Cardiac septum (tissue), 1 donor: ENCODE measurements around the gene AIM2. TPM values are rescaled to one million over a fixed set of nuclear protein-coding genes. Genes with fewer than 3 reads are reported as not detected.
"Not testable (repeated sequence)": the region's sequence is repeated elsewhere in the genome, so short reads cannot be mapped to it uniquely, and the experiment has no call there.

Source experiments
- DNase-seq: peaks from one replicate; pipeline ENCODE4 v3.0.0-alpha.2; 2020; ENCODE audit warnings: low spot score
- intact Hi-C: fragments of 100-400 bp; cut with DNase I; formaldehyde crosslinking; loops from one replicate; pipeline ENCODE4 v1.14.0; 2022
- total RNA-seq: library from RNA; stranded (reverse); fragmentation: NEBNext Ultra II Directional; extraction: Animal tissue kit (Norgen Biotek cat#: 25700); gene quantifications from one replicate; pipeline ENCODE4 v1.2.1, GENCODE V29; 2021
- donor health status: DM: no; HTN: no; CAD: no.

AIM2 gene
- total RNA-seq, 1 donor from 2014 or later = 0.35 TPM

GRCh38 chr1:159030311-159030710, 46.3 kb downstream of the AIM2 start:
- no peak for DNase-seq
- intact Hi-C loops = no loop called here

GRCh38 chr1:159026841-159027240, 49.7 kb downstream of the AIM2 start:
- DNase-seq, intact Hi-C loops: not testable (repeated sequence)

GRCh38 chr1:159025043-159025442, 51.5 kb downstream of the AIM2 start:
- intact Hi-C loops = no loop called here
- DNase-seq = no peak

- no peak for DNase-seq
- intact Hi-C loops = no loop called here
Measured at GRCh38 chr1:159023723-159024122, 52.8 kb downstream of the AIM2 start.

- DNase-seq = peak; percentile 83
- intact Hi-C loops = loop anchor here (5.0 kb wide), 1 partner anchor 57 kb away; no protein-coding TSS in a partner anchor
Measured at GRCh38 chr1:159015440-159015909, 61.1 kb downstream of the AIM2 start.

- intact Hi-C loops = loop anchor here (5.0 kb wide), 1 partner anchor 57 kb away; no protein-coding TSS in a partner anchor
- DNase-seq = no peak
Measured at GRCh38 chr1:159014851-159015250, 61.7 kb downstream of the AIM2 start.

- intact Hi-C loops = no loop called here
- DNase-seq = no peak
Measured at GRCh38 chr1:159014003-159014571, 62.5 kb downstream of the AIM2 start.

GRCh38 chr1:159012495-159012894, 64.1 kb downstream of the AIM2 start:
- DNase-seq = no peak
- intact Hi-C loops = no loop called here

Other genes starting within 250 kb of the AIM2 start
- 6.9 TPM for gene MNDA, start 245.4 kb downstream of the AIM2 start, total RNA-seq
- gene PYHIN1, start 145.2 kb downstream of the AIM2 start, total RNA-seq = 0.19 TPM
- 31.1 TPM for gene IFI16, start 66.9 kb downstream of the AIM2 start, total RNA-seq
- gene CADM3, start 94.8 kb upstream of the AIM2 start, total RNA-seq = 1.0 TPM
- gene ACKR1, start 128.1 kb upstream of the AIM2 start, total RNA-seq = 22.5 TPM
- 1.2 TPM for gene FCER1A, start 225.6 kb upstream of the AIM2 start, total RNA-seq